H1 (cell line): ENCODE data around the gene OGN. TPM values are rescaled to one million over a fixed set of nuclear protein-coding genes. Genes with fewer than 3 reads are reported as not detected.

ENCODE experiments used
- CTCF ChIA-PET: fragments of 300-600 bp; sonication (Branson Sonifier 250); formaldehyde crosslinking; loops from one replicate; lab custom pipeline; 2021; ENCODE audit not compliant: partially characterized antibody; lab: Charles Lee
- POLR2A ChIA-PET: fragments of 300-600 bp; sonication (Branson Sonifier 250); formaldehyde crosslinking; loops from one replicate; lab custom pipeline; 2021; ENCODE audit warnings: inconsistent platforms; ENCODE audit not compliant: partially characterized antibody; lab: Charles Lee
- DNase-seq, 2 experiments: peaks; one replicate each; pipeline versions ENCODE4 v3.0.0 to v3.0.0-alpha.2; 2010 to 2022; ENCODE audit warnings: low spot score in 2 of 2, low read depth in 1 of 2, mixed read lengths in 1 of 2
- FAIRE-seq: peaks from 2 replicates; lab custom pipeline; 2011; peaks lifted over from hg19 to GRCh38; lab: Jason Lieb, UNC
- H2AFZ ChIP-seq: 2 replicates; pipeline ENCODE4 v1.8.1; 2012; ENCODE audit warnings: low read length, inconsistent platforms
- H2AK5ac ChIP-seq: 2 replicates; pipeline ENCODE4 v1.6.1; 2013; ENCODE audit warnings: low read depth, low read length
- H2BK120ac ChIP-seq: replicated peaks from 2 replicates; pipeline ENCODE3; 2013; ENCODE audit warnings: low read depth, low read length, inconsistent platforms
- H2BK12ac ChIP-seq: 2 replicates; pipeline ENCODE4 v1.6.1; 2013; ENCODE audit warnings: low read depth, low read length
- H2BK15ac ChIP-seq: 2 replicates; pipeline ENCODE4 v1.6.1; 2013; ENCODE audit warnings: low read length
- H2BK20ac ChIP-seq: 2 replicates; pipeline ENCODE4 v1.6.1; 2013; ENCODE audit warnings: low read length
- H2BK5ac ChIP-seq: 2 replicates; pipeline ENCODE4 v1.6.1; 2013; ENCODE audit warnings: low read depth, low read length
- H3K14ac ChIP-seq: 2 replicates; pipeline ENCODE4 v1.6.1; 2013; ENCODE audit warnings: inconsistent platforms; ENCODE audit not compliant: insufficient read length
- H3K18ac ChIP-seq: 2 replicates; pipeline ENCODE4 v1.6.1; 2013; ENCODE audit warnings: low read length; ENCODE audit errors: extremely low read depth
- H3K23ac ChIP-seq: 2 replicates; pipeline ENCODE4 v1.6.1; 2013; ENCODE audit warnings: inconsistent platforms; ENCODE audit not compliant: insufficient read length
- H3K23me2 ChIP-seq: 2 replicates; pipeline ENCODE4 v1.6.1; 2013; ENCODE audit warnings: low read depth, low read length
- H3K27ac ChIP-seq: 2 replicates; pipeline ENCODE4 v1.6.1; 2011; ENCODE audit warnings: low read depth, low read length, inconsistent platforms
- H3K27me3 ChIP-seq, 4 experiments: replicated peaks in 1 of 4; 1 replicate in 1 of 4; 2 replicates in 3 of 4; pipeline versions ENCODE4 v1.6.1 to v1.8.1; 2011 to 2013; ENCODE audit warnings: low read length in 3 of 4, mild to moderate bottlenecking in 3 of 4, inconsistent platforms in 2 of 4, mixed read lengths in 2 of 4, moderate library complexity in 1 of 4; ENCODE audit not compliant: control insufficient read depth in 3 of 4, insufficient read depth in 3 of 4; ENCODE audit errors: extremely low read depth in 1 of 4
- H3K36me3 ChIP-seq, 4 experiments: 2 replicates each; pipeline versions ENCODE4 v1.6.1 to v1.8.1; 2011 to 2013; ENCODE audit warnings: mild to moderate bottlenecking in 4 of 4, low read length in 3 of 4, moderate library complexity in 2 of 4, control low read depth in 1 of 4, inconsistent platforms in 1 of 4; ENCODE audit not compliant: insufficient read depth in 4 of 4, control insufficient read depth in 2 of 4
- H3K4ac ChIP-seq: replicated peaks from 2 replicates; pipeline ENCODE3; 2013; ENCODE audit warnings: low read length, low read depth, mixed read lengths, inconsistent platforms; ENCODE audit not compliant: insufficient read length
- H3K4me1 ChIP-seq, 4 experiments: replicated peaks in 1 of 4; 1 replicate in 1 of 4; 2 replicates in 3 of 4; pipeline versions ENCODE4 v1.6.1 to v1.8.1; 2011 to 2013; ENCODE audit warnings: low read length in 3 of 4, inconsistent platforms in 2 of 4, mixed read lengths in 1 of 4; ENCODE audit not compliant: insufficient read depth in 4 of 4, control insufficient read depth in 3 of 4
- H3K4me2 ChIP-seq, 2 experiments: 2 replicates each; pipeline versions ENCODE4 v1.6.1 to v1.8.1; 2011 to 2013; ENCODE audit warnings: low read depth in 2 of 2, low read length in 2 of 2, control low read depth in 1 of 2, inconsistent platforms in 1 of 2, mild to moderate bottlenecking in 1 of 2; ENCODE audit not compliant: insufficient read depth in 1 of 2
- H3K4me3 ChIP-seq, 4 experiments: fragments of 200-600, 300-600 bp in 1 of 4; sonication (generic), shearing (Covaris generic), sonication (Bioruptor Twin) in 1 of 4; 2 replicates each; pipeline versions ENCODE4 v1.5.1 to v1.8.1; 2011 to 2016; ENCODE audit warnings: low read length in 4 of 4, low read depth in 3 of 4, control low read depth in 2 of 4, inconsistent platforms in 2 of 4, mild to moderate bottlenecking in 2 of 4, mixed read lengths in 1 of 4, moderate library complexity in 1 of 4; ENCODE audit not compliant: insufficient read depth in 2 of 4; ENCODE audit errors: extremely low read depth in 1 of 4
- H3K56ac ChIP-seq: replicated peaks from 2 replicates; pipeline ENCODE3; 2013; ENCODE audit warnings: low read depth, mild to moderate bottlenecking, mixed read lengths, low read length, inconsistent platforms; ENCODE audit not compliant: insufficient read length
- H3K79me1 ChIP-seq: 2 replicates; pipeline ENCODE4 v1.6.1; 2013; ENCODE audit warnings: low read depth, low read length, control low read depth
- H3K79me2 ChIP-seq, 2 experiments: 2 replicates each; pipeline versions ENCODE4 v1.6.1 to v1.8.1; 2012 to 2013; ENCODE audit warnings: low read length in 2 of 2, mild to moderate bottlenecking in 2 of 2, inconsistent platforms in 1 of 2; ENCODE audit not compliant: insufficient read depth in 2 of 2, control insufficient read depth in 1 of 2
- H3K9ac ChIP-seq, 4 experiments: replicated peaks in 1 of 4; 1 replicate in 1 of 4; 2 replicates in 3 of 4; pipeline versions ENCODE4 v1.6.1 to v1.8.1; 2011 to 2013; ENCODE audit warnings: low read depth in 3 of 4, low read length in 3 of 4, control low read depth in 2 of 4, mild to moderate bottlenecking in 2 of 4, moderate library complexity in 2 of 4, inconsistent platforms in 1 of 4; ENCODE audit errors: extremely low read depth in 1 of 4
- H3K9me3 ChIP-seq, 2 experiments: 2 replicates each; pipeline versions ENCODE4 v1.6.1 to v1.8.1; 2012 to 2013; ENCODE audit warnings: mild to moderate bottlenecking in 2 of 2, moderate library complexity in 2 of 2, control low read depth in 1 of 2, inconsistent platforms in 1 of 2, low read depth in 1 of 2, low read length in 1 of 2, mixed read lengths in 1 of 2; ENCODE audit not compliant: insufficient read depth in 2 of 2
- H4K20me1 ChIP-seq, 2 experiments: replicated peaks in 1 of 2; 2 replicates each; pipeline versions ENCODE3 to v1.8.1; 2011 to 2013; ENCODE audit warnings: inconsistent platforms in 2 of 2, low read length in 2 of 2, mild to moderate bottlenecking in 1 of 2; ENCODE audit not compliant: insufficient read depth in 2 of 2, control insufficient read depth in 1 of 2
- H4K5ac ChIP-seq: 2 replicates; pipeline ENCODE4 v1.6.1; 2013; ENCODE audit warnings: low read length, low read depth, mixed read lengths, inconsistent platforms; ENCODE audit not compliant: insufficient read length
- H4K8ac ChIP-seq: 2 replicates; pipeline ENCODE4 v1.8.0; 2013; ENCODE audit warnings: mild to moderate bottlenecking, moderate library complexity, low read length, inconsistent platforms; ENCODE audit not compliant: insufficient read depth; ENCODE audit errors: extremely low read depth
- H4K91ac ChIP-seq: replicated peaks from 2 replicates; pipeline ENCODE3; 2013; ENCODE audit warnings: low read length, mixed read lengths, inconsistent platforms; ENCODE audit not compliant: insufficient read length
- MAFK ChIP-seq: IDR thresholded peaks from 2 replicates; pipeline ENCODE4 v1.6.1; 2012; ENCODE audit warnings: low read depth, mild to moderate bottlenecking, improper control_type of control experiment, low read length
- WGBS, 2 experiments: shearing (Covaris generic) in 1 of 2; methylation state at CpG; one replicate each; pipeline versions ENCODE4 v1.1.6 to v1.1.7; 2013 to 2015; ENCODE audit warnings: low lambda C conversion rate in 2 of 2, mixed read lengths in 2 of 2, inconsistent platforms in 1 of 2, low coverage in 1 of 2, missing lambda C conversion rate in 1 of 2; ENCODE audit not compliant: insufficient replicate concordance in 2 of 2, insufficient coverage in 1 of 2, insufficient read length in 1 of 2; ENCODE audit errors: extremely low coverage in 1 of 2, missing lambda C conversion rate in 1 of 2; 5-methylcytosine and 5-hydroxymethylcytosine counted together
- polyA plus RNA-seq, 7 experiments: library from polyadenylated mRNA; depleted of rRNA in 3 of 7; stranded (reverse) in 5 of 7; unstranded in 2 of 7; fragments of >200 nt in 5 of 7; fragments of 200-250 nt in 2 of 7; gene quantifications; 1 replicate in 5 of 7; 2 replicates in 1 of 7; 4 replicates in 1 of 7; pipeline versions ENCODE4 v1.2.1 to v1.2.3, GENCODE V29; 2011 to 2013; ENCODE audit warnings: missing spikeins in 2 of 7, mixed read lengths in 2 of 7
- total RNA-seq: library from RNA; stranded (reverse); fragmentation: NEBNext Ultra II Directional; extraction: Animal tissue kit (Norgen Biotek cat#: 25700); gene quantifications from 2 replicates; pipeline ENCODE4 v1.2.1, GENCODE V29; 2021

The OGN gene
- total and polyA plus RNA-seq, 2 of the 8 experiments (the other 6 are each of a cell fraction or from before 2014, with no cell fraction given): not detected

DNA sequence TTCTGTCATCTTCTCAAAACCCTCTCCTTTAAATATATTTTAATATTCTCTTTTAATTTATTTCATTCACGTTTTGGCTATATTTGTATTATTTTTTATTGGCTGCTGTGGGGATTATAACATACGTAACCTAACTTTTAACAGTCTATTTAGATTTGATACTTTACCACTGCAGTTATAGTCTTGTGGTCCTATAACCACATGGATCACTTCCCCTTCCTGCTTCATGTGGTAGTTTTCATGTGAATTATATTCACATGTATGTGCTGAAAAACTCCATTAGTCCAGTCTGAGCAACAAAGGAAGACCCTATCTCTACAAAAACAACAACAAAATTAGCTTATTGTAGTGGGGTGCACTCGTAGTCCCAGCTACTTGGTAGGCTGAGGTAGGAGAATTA lies 44.3 kb downstream of the OGN start:
- Histone ChIP-seq H3K56ac (no peak overlapping the region), H3K27ac (no peak overlapping the region)
- CTCF ChIA-PET: interaction anchor here (0.6 kb wide), 1 partner anchor 269 kb away, joined by 3 read pairs; no protein-coding TSS in a partner anchor

More for the DNA sequence above, 44.3 kb downstream of the OGN start:
- H3K18ac ChIP-seq: no peak overlapping the region
- H3K79me2 ChIP-seq: no peaks in the 10 kb centered on the region
- no peak overlapping the region for H3K23ac ChIP-seq
- no peak overlapping the region for H2BK120ac ChIP-seq
- no peaks in the 10 kb centered on the region for H3K4me1 ChIP-seq
- H4K5ac ChIP-seq: no peak overlapping the region
- no peak overlapping the region for H2BK12ac ChIP-seq
- no peak overlapping the region for H4K8ac ChIP-seq
- POLR2A ChIA-PET: no interaction called here
- no peak overlapping the region for H3K9ac ChIP-seq
- H3K79me1 ChIP-seq: no peaks in the 10 kb centered on the region
- no peak overlapping the region for H3K4me2 ChIP-seq
- H2AFZ ChIP-seq: no peak overlapping the region
- FAIRE-seq (no peak), DNase-seq (no peak)
- H3K4me3 ChIP-seq: no peak overlapping the region
- H3K14ac ChIP-seq: no peak overlapping the region
- H4K91ac ChIP-seq: no peak overlapping the region
- no peaks in the 10 kb centered on the region for H3K9me3 ChIP-seq
- no peak overlapping the region for H3K4ac ChIP-seq
- no peak overlapping the region for H2BK20ac ChIP-seq
- no peaks in the 10 kb centered on the region for H3K27me3 ChIP-seq
- H2BK15ac ChIP-seq: no peak overlapping the region
- no peak overlapping the region for H2AK5ac ChIP-seq
- no peak for TF ChIP-seq MAFK
- no peak overlapping the region for H2BK5ac ChIP-seq
- H3K23me2 ChIP-seq: no peaks in the 10 kb centered on the region
- WGBS, 2 experiments: 85% methylated on average over 3 of the region's 3 CpGs; no CpG with 5 or more reads in 1 of the 2 experiments
- no peaks in the 10 kb centered on the region for H4K20me1 ChIP-seq
- no peaks in the 10 kb centered on the region; a peak in 2 of 8 replicates for H3K36me3 ChIP-seq
